Thoracic aorta (tissue), 2 donors: ENCODE measurements around the gene ICAM3. TPM values are rescaled to one million over a fixed set of nuclear protein-coding genes. Genes with fewer than 3 reads are reported as not detected.
A peak's percentile ranks its signal among the peaks of the same experiment; 100 is the strongest.
"Not testable (repeated sequence)": the region's sequence is repeated elsewhere in the genome, so short reads cannot be mapped to it uniquely, and the experiment has no call there.

Source experiments
- ATAC-seq: fragments of 150-250 bp; one replicate; pipeline ENCODE4 v1.8.0; 2017; ENCODE audit warnings: low read depth; ENCODE audit not compliant: insufficient number of reproducible peaks, low FRiP score
- DNase-seq: peaks from one replicate; pipeline ENCODE4 v3.0.0-alpha.2; 2020; ENCODE audit warnings: low spot score
- H3K27ac ChIP-seq, 2 donors: fragments of 200-600 bp; sonication (generic); 1 replicate in 1 of 2; 2 replicates in 1 of 2; pipeline ENCODE4 v1.5.1; 2016; ENCODE audit warnings: mild to moderate bottlenecking in 2 of 2, moderate library complexity in 2 of 2
- H3K27me3 ChIP-seq: fragments of 200-600 bp; sonication (generic); replicated peaks from 2 replicates; pipeline ENCODE4 v1.6.0; 2016; ENCODE audit warnings: mild to moderate bottlenecking; ENCODE audit not compliant: insufficient read depth
- H3K36me3 ChIP-seq: fragments of 200-600 bp; sonication (generic); one replicate; pipeline ENCODE4 v1.5.1; 2016
- H3K4me1 ChIP-seq, 2 donors: fragments of 200-600 bp; sonication (generic); 1 replicate in 1 of 2; 2 replicates in 1 of 2; pipeline versions ENCODE4 v1.5.1 to v1.6.0; 2016; ENCODE audit warnings: low read depth in 2 of 2, mild to moderate bottlenecking in 1 of 2; ENCODE audit not compliant: control insufficient read depth in 1 of 2
- H3K4me3 ChIP-seq: fragments of 200-600 bp; sonication (generic); 2 replicates; pipeline ENCODE4 v1.5.1; 2016; ENCODE audit warnings: mild to moderate bottlenecking
- H3K9me3 ChIP-seq: fragments of 200-600 bp; sonication (generic); 2 replicates; pipeline ENCODE4 v1.5.1; 2016
- CTCF ChIP-seq: fragments of 200-600 bp; sonication (generic); IDR thresholded peaks from one replicate; pipeline ENCODE4 v1.5.1; 2019; ENCODE audit warnings: antibody characterized with exemption
- total RNA-seq, 2 donors: library from RNA; depleted of rRNA; stranded (reverse); fragments of >200 nt; gene quantifications; one replicate each; pipeline versions ENCODE4 v1.1.0 to v1.2.3, GENCODE V29; 2016

ICAM3 gene
- total RNA-seq, 2 donors from 2014 or later: 3.5 to 8.0 TPM

- Histone ChIP-seq H3K27ac (no peak overlapping the region), H3K4me1 (no peaks in the 10 kb centered on the region), H3K36me3 (peaks cover 11% of the 10 kb centered on the region), H3K4me3 (no peak overlapping the region), H3K9me3 (no peaks in the 10 kb centered on the region), H3K27me3 (no peaks in the 10 kb centered on the region)
- no peak for ATAC-seq
- DNase-seq: no peak
- no peak for TF ChIP-seq CTCF
Measured at GRCh38 chr19:10346509-10346908, 7.1 kb upstream of the ICAM3 start.

GRCh38 chr19:10344780-10345179 is 5.4 kb upstream of the ICAM3 start:
- H3K4me1 ChIP-seq: no peaks in the 10 kb centered on the region
- DNase-seq: no peak
- no peak for TF ChIP-seq CTCF
- no peaks in the 10 kb centered on the region for H3K9me3 ChIP-seq
- peak; percentile 56 for ATAC-seq
- peak overlapping the region in 1 of 2 donors; percentile 75 for H3K27ac ChIP-seq
- no peak overlapping the region for H3K4me3 ChIP-seq
- peaks cover 2% of the 10 kb centered on the region for H3K36me3 ChIP-seq
- H3K27me3 ChIP-seq: no peaks in the 10 kb centered on the region

- H3K9me3 ChIP-seq: no peaks in the 10 kb centered on the region
- no peaks in the 10 kb centered on the region for H3K27me3 ChIP-seq
- no peak for DNase-seq
- ATAC-seq: no peak
- no peaks in the 10 kb centered on the region for H3K36me3 ChIP-seq
- H3K27ac ChIP-seq: peak overlapping the region in 1 of 2 donors; percentile 75
- no peak for TF ChIP-seq CTCF
- H3K4me1 ChIP-seq: no peaks in the 10 kb centered on the region
- no peak overlapping the region for H3K4me3 ChIP-seq
Measured at GRCh38 chr19:10343495-10343894, 4.1 kb upstream of the ICAM3 start.

GRCh38 chr19:10339977-10340376 is 553 bp upstream of the ICAM3 start:
- TF ChIP-seq CTCF: no peak
- no peaks in the 10 kb centered on the region for H3K4me1 ChIP-seq
- no peaks in the 10 kb centered on the region for H3K36me3 ChIP-seq
- ATAC-seq (no peak), DNase-seq (no peak)
- no peaks in the 10 kb centered on the region for H3K9me3 ChIP-seq
- no peak overlapping the region for H3K4me3 ChIP-seq
- no peaks in the 10 kb centered on the region for H3K27me3 ChIP-seq
- H3K27ac ChIP-seq: no peak overlapping the region

GRCh38 chr19:10338940-10339339 is 484 bp downstream of the ICAM3 start:
- H3K27me3 ChIP-seq: no peaks in the 10 kb centered on the region
- no peaks in the 10 kb centered on the region for H3K36me3 ChIP-seq
- H3K27ac ChIP-seq: no peak overlapping the region
- no peak for TF ChIP-seq CTCF
- no peaks in the 10 kb centered on the region for H3K9me3 ChIP-seq
- no peak for DNase-seq
- ATAC-seq: no peak
- no peak overlapping the region for H3K4me3 ChIP-seq
- peaks cover 3 to 6% of the 10 kb centered on the region in 2 donors for H3K4me1 ChIP-seq

- H3K4me3 ChIP-seq, DNase-seq, ATAC-seq, H3K36me3 ChIP-seq, H3K27ac ChIP-seq, H3K9me3 ChIP-seq, H3K27me3 ChIP-seq: not testable (repeated sequence)
- peaks cover 14 to 20% of the 10 kb centered on the region in 2 donors for H3K4me1 ChIP-seq
Measured at GRCh38 chr19:10336725-10337124, 2.7 kb downstream of the ICAM3 start.
